ENCODE results near the gene CDYL. TPM values are rescaled to one million over a fixed set of nuclear protein-coding genes. Genes with fewer than 3 reads are reported as not detected.

Gene CDYL, protein sequence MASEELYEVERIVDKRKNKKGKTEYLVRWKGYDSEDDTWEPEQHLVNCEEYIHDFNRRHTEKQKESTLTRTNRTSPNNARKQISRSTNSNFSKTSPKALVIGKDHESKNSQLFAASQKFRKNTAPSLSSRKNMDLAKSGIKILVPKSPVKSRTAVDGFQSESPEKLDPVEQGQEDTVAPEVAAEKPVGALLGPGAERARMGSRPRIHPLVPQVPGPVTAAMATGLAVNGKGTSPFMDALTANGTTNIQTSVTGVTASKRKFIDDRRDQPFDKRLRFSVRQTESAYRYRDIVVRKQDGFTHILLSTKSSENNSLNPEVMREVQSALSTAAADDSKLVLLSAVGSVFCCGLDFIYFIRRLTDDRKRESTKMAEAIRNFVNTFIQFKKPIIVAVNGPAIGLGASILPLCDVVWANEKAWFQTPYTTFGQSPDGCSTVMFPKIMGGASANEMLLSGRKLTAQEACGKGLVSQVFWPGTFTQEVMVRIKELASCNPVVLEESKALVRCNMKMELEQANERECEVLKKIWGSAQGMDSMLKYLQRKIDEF
- total RNA-seq (2022; extraction: Qiagen RNA extraction): 25.6 to 30.5 TPM (median 27.2 TPM) in 5 replicates

GRCh38 chr6:4776131-4776492 is at the start of gene CDYL:
Gene CDYL (plus strand): TSS chr6:4776404. CDS start chr6:4776784, 380 bp downstream.

GRCh38 chr6:5003604-5004372 is 227.6 kb downstream of the CDYL start, which contains the start of gene RPP40:
Gene RPP40 (minus strand): TSS chr6:5004037. CDS start chr6:5004002, 35 bp downstream.

Other genes starting within 250 kb of the CDYL start
- gene RPP40, start 227.6 kb downstream of the CDYL start, total RNA-seq (2022; extraction: Qiagen RNA extraction): 21.2 to 31.8 TPM (median 25.2 TPM) in 5 replicates

Data from A549 treated with CORT108297 at 1 μM for 4 hours (cell line).